ENCODE data around the gene FHOD3.

DNA sequence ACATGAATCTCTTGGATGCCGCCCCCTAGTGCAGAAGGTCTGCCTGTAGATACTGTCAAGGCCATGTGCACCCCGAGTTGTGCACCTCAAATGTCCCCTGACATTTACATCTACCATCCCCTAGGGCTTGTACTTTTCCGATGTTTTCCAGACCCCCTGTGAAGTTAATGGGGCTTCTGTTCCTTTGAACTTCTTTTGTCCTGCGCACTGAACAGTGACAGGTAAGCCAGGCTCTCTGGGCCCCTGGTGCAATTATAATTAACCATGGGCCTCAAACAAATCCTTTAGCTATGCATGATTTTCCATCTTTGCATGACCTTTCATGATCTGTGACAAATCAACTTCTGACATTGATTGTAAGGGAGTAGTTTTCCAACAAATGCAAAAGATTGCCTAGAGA, 158.4 kb downstream of the FHOD3 start:
- TF ChIP-seq POLR2A (IDR thresholded peaks at IDR 0.05; ENCODE audit: low read length) (no peak), GATA1 (IDR thresholded peaks at IDR 0.05; ENCODE audit: low read depth, low read length) (no peak)
